SIG-M5 treated with dmso at 0.1 percent for 504 hours (cell line): ENCODE measurements around the gene LAMTOR2.
A peak's percentile ranks its signal among the peaks of the same experiment; 100 is the strongest.

Source experiments
- DNase-seq: peaks from one replicate; lab custom pipeline; 2025; ENCODE audit not compliant: unreplicated experiment; lab: John Stamatoyannopoulos, UW

LAMTOR2 gene

GRCh38 chr1:156096640-156097391, 42.2 kb downstream of the LAMTOR2 start:
- DNase-seq: peak; percentile 86

- no peak for DNase-seq
Observed at GRCh38 chr1:156097499-156098178, 43.1 kb downstream of the LAMTOR2 start.

- no peak for DNase-seq
Observed at GRCh38 chr1:156098784-156099183, 44.2 kb downstream of the LAMTOR2 start.

- no peak for DNase-seq
Observed at GRCh38 chr1:156099282-156099681, 44.7 kb downstream of the LAMTOR2 start.

- no peak for DNase-seq
Observed at GRCh38 chr1:156100205-156100995, 45.8 kb downstream of the LAMTOR2 start.

GRCh38 chr1:156101880-156102279, 47.3 kb downstream of the LAMTOR2 start:
- no peak for DNase-seq

- DNase-seq: peak; percentile 58
Observed at GRCh38 chr1:156102633-156103511, 48.3 kb downstream of the LAMTOR2 start.

- no peak for DNase-seq
Observed at GRCh38 chr1:156103521-156103947, 49.0 kb downstream of the LAMTOR2 start.

- peak; percentile 44 for DNase-seq
Observed at GRCh38 chr1:156104065-156104810, 49.7 kb downstream of the LAMTOR2 start.

- no peak for DNase-seq
Observed at GRCh38 chr1:156104861-156105832, 50.6 kb downstream of the LAMTOR2 start.

GRCh38 chr1:156106624-156107488, 52.3 kb downstream of the LAMTOR2 start:
- DNase-seq: no peak

GRCh38 chr1:156108057-156108456, 53.5 kb downstream of the LAMTOR2 start:
- no peak for DNase-seq
